CD4-positive, alpha-beta T cell (primary cell): ENCODE results near the gene CHKB. TPM values are rescaled to one million over a fixed set of nuclear protein-coding genes. Genes with fewer than 3 reads are reported as not detected.
A peak's percentile ranks its signal among the peaks of the same experiment; 100 is the strongest.

Source experiments
- ATAC-seq: fragments of 200-7000 bp; cut with Tn5 transposase; one replicate; pipeline ENCODE4 v1.10.0; 2022; ENCODE audit warnings: mild to moderate bottlenecking; ENCODE audit not compliant: poor library complexity
- CTCF ChIA-PET: fragments of 350-600 bp; sonication (Branson Sonifier 250); formaldehyde crosslinking; loops from one replicate; lab custom pipeline; 2021; ENCODE audit warnings: antibody characterized with exemption, inconsistent platforms; lab: Charles Lee
- POLR2A ChIA-PET: fragments of 350-600 bp; sonication (Branson Sonifier 250); formaldehyde crosslinking; loops from one replicate; lab custom pipeline; 2021; ENCODE audit warnings: antibody characterized with exemption, inconsistent platforms; lab: Charles Lee
- DNase-seq, 14 experiments: peaks; one replicate each; pipeline ENCODE4 v3.0.0-alpha.2; 2013 to 2020; ENCODE audit warnings: mixed read lengths in 2 of 14
- H3K27ac ChIP-seq, 2 donors: one replicate each; pipeline versions ENCODE4 v1.5.1 to v1.7.0; 2013; ENCODE audit warnings: low read length in 2 of 2, low read depth in 1 of 2, mild to moderate bottlenecking in 1 of 2
- H3K27me3 ChIP-seq, 2 experiments: 1 replicate in 1 of 2; 2 replicates in 1 of 2; pipeline versions ENCODE4 v1.6.1 to v1.7.0; 2013; ENCODE audit warnings: low read length in 2 of 2, control low read depth in 1 of 2, mild to moderate bottlenecking in 1 of 2, moderate library complexity in 1 of 2; ENCODE audit not compliant: insufficient read depth in 2 of 2, control insufficient read depth in 1 of 2
- H3K36me3 ChIP-seq: one replicate; pipeline ENCODE4 v1.6.1; 2013; ENCODE audit warnings: low read length, control low read depth; ENCODE audit not compliant: insufficient read depth
- H3K4me1 ChIP-seq: one replicate; pipeline ENCODE4 v1.6.1; 2013; ENCODE audit warnings: low read length, control low read depth; ENCODE audit not compliant: insufficient read depth
- H3K4me3 ChIP-seq: one replicate; pipeline ENCODE4 v1.5.1; 2013; ENCODE audit warnings: mild to moderate bottlenecking, low read length, moderate library complexity
- H3K9me3 ChIP-seq, 2 experiments: 1 replicate in 1 of 2; 2 replicates in 1 of 2; pipeline versions ENCODE4 v1.6.1 to v1.7.0; 2013; ENCODE audit warnings: low read length in 2 of 2, mild to moderate bottlenecking in 2 of 2, control low read depth in 1 of 2, moderate library complexity in 1 of 2; ENCODE audit not compliant: control insufficient read depth in 1 of 2, insufficient read depth in 1 of 2
- H3K27ac Mint-ChIP-seq: one replicate; pipeline ENCODE4 v1.8.0; 2020; ENCODE audit warnings: mixed read lengths
- H3K27me3 Mint-ChIP-seq: one replicate; pipeline ENCODE4 v1.8.0; 2021; ENCODE audit warnings: mixed read lengths
- H3K36me3 Mint-ChIP-seq: one replicate; pipeline ENCODE4 v1.8.0; 2021; ENCODE audit warnings: low read depth, mixed read lengths
- H3K4me1 Mint-ChIP-seq: one replicate; pipeline ENCODE4 v1.8.0; 2021; ENCODE audit warnings: low read depth, mixed read lengths
- H3K4me3 Mint-ChIP-seq: one replicate; pipeline ENCODE4 v1.8.0; 2020; ENCODE audit warnings: mild to moderate bottlenecking, mixed read lengths
- H3K9me3 Mint-ChIP-seq: one replicate; pipeline ENCODE4 v1.8.0; 2020; ENCODE audit warnings: mixed read lengths
- CTCF ChIP-seq: fragments of 200-600 bp; IDR thresholded peaks from one replicate; pipeline ENCODE4 v1.8.0; 2022; ENCODE audit warnings: antibody characterized with exemption, mild to moderate bottlenecking
- intact Hi-C, 2 experiments: fragments of 100-400 bp; cut with DNase I in 1 of 2; cut with micrococcal nuclease in 1 of 2; formaldehyde crosslinking; loops; one replicate each; pipeline versions ENCODE4 v1.15.1 to v1.9.0; 2023 to 2025; cut with DNase I, micrococcal nuclease
- total RNA-seq, 174 experiments: library from RNA in 2 of 174; stranded (reverse) in 2 of 174; gene quantifications; one replicate each; pipeline ENCODE4 v1.2.3 and lab custom pipeline; 2021 to 2026

The CHKB gene
- total RNA-seq, 2 experiments from 2014 or later: 152 to 156 TPM

- intact Hi-C loops: loop anchor here in 1 of 2 experiments (2.0 kb wide), 1 partner anchor 13 kb away; the partner anchor contains the start of gene KLHDC7B
- ChIA-PET CTCF (interaction anchor here (0.7 to 1.0 kb wide), 2 partner anchors 13 to 31 kb away, joined by 3 to 4 read pairs; partner anchors contain the start of gene SYCE3), POLR2A (interaction anchor here (1.0 to 2.4 kb wide), 9 partner anchors 7 to 89 kb away, joined by 3 to 15 read pairs (median 6); partner anchors contain the start of genes KLHDC7B, LMF2, NCAPH2 and SYCE3)
- H3K9me3 Mint-ChIP-seq: no peaks in the 10 kb centered on the region
- Histone ChIP-seq H3K27ac (peak overlapping the region; percentile 68 to 90), H3K27me3 (no peaks in the 10 kb centered on the region), H3K9me3 (no peaks in the 10 kb centered on the region), H3K36me3 (no peaks in the 10 kb centered on the region), H3K4me1 (peaks cover 69% of the 10 kb centered on the region), H3K4me3 (peak overlapping the region; percentile 80)
- H3K36me3 Mint-ChIP-seq: peaks cover 4% of the 10 kb centered on the region
- peaks cover 39% of the 10 kb centered on the region for H3K4me1 Mint-ChIP-seq
- peak in 2 of 14 experiments; percentile 34 to 40 for DNase-seq
- H3K4me3 Mint-ChIP-seq: peak overlapping the region; percentile 87
- H3K27me3 Mint-ChIP-seq: peaks cover 13% of the 10 kb centered on the region
- ATAC-seq: no peak
- TF ChIP-seq CTCF: no peak
- peak overlapping the region; percentile 88 for H3K27ac Mint-ChIP-seq
Observed at GRCh38 chr22:50531962-50532674, 50.5 kb downstream of the CHKB start.

- Histone ChIP-seq H3K4me3 (peak overlapping the region; percentile 80), H3K27ac (peak overlapping the region; percentile 90 to 98), H3K4me1 (peaks cover 74% of the 10 kb centered on the region), H3K36me3 (no peaks in the 10 kb centered on the region), H3K9me3 (no peaks in the 10 kb centered on the region), H3K27me3 (no peaks in the 10 kb centered on the region)
- peaks cover 45% of the 10 kb centered on the region for H3K4me1 Mint-ChIP-seq
- H3K27me3 Mint-ChIP-seq: peaks cover 13% of the 10 kb centered on the region
- intact Hi-C loops: loop anchor here in 1 of 2 experiments (2.0 kb wide), 1 partner anchor 13 kb away; the partner anchor contains the start of gene KLHDC7B
- no peak for TF ChIP-seq CTCF
- H3K9me3 Mint-ChIP-seq: no peaks in the 10 kb centered on the region
- peak overlapping the region; percentile 88 for H3K27ac Mint-ChIP-seq
- H3K4me3 Mint-ChIP-seq: peak overlapping the region; percentile 87
- DNase-seq (peak; percentile 27 to 84 (median 64)), ATAC-seq (peak; percentile 50)
- H3K36me3 Mint-ChIP-seq: peaks cover 4% of the 10 kb centered on the region
- POLR2A ChIA-PET: interaction anchor here (1.0 to 2.4 kb wide), 8 partner anchors 8 to 90 kb away, joined by 4 to 15 read pairs (median 7); partner anchors contain the start of genes KLHDC7B, LMF2, NCAPH2 and SYCE3
- CTCF ChIA-PET: no interaction called here
Observed at GRCh38 chr22:50531546-50531961, 51.1 kb downstream of the CHKB start.

GRCh38 chr22:50530877-50531545 lies 51.6 kb downstream of the CHKB start:
- Mint-ChIP-seq H3K36me3 (peaks cover 4% of the 10 kb centered on the region), H3K9me3 (no peaks in the 10 kb centered on the region), H3K4me1 (peaks cover 45% of the 10 kb centered on the region), H3K27me3 (peaks cover 13% of the 10 kb centered on the region), H3K4me3 (peak overlapping the region; percentile 87), H3K27ac (peak overlapping the region; percentile 88)
- Histone ChIP-seq H3K27ac (peak overlapping the region; percentile 90 to 98), H3K9me3 (no peaks in the 10 kb centered on the region), H3K4me1 (peaks cover 77% of the 10 kb centered on the region), H3K36me3 (no peaks in the 10 kb centered on the region), H3K27me3 (no peaks in the 10 kb centered on the region), H3K4me3 (peak overlapping the region; percentile 80)
- peak; percentile 59 to 90 (median 75) for DNase-seq
- ChIA-PET CTCF (no interaction called here), POLR2A (interaction anchor here (0.6 to 2.4 kb wide), 9 partner anchors 9 to 90 kb away, joined by 3 to 15 read pairs (median 6); partner anchors contain the start of genes KLHDC7B, LMF2, NCAPH2 and SYCE3)
- intact Hi-C loops: loop anchor here in 1 of 2 experiments (2.0 kb wide), 1 partner anchor 14 kb away; the partner anchor contains the start of gene KLHDC7B
- no peak for TF ChIP-seq CTCF
- ATAC-seq: peak; percentile 46
